Smooth muscle cell (in vitro differentiated cells): Measurements from ENCODE around the gene ADCY1. TPM values are rescaled to one million over a fixed set of nuclear protein-coding genes. Genes with fewer than 3 reads are reported as not detected.

Experiments used
- DNase-seq: peaks from one replicate; lab custom pipeline; 2025; ENCODE audit not compliant: unreplicated experiment; lab: John Stamatoyannopoulos, UW
- H2AFZ ChIP-seq: fragments of 200-600 bp; sonication (generic); 2 replicates; pipeline ENCODE4 v1.6.0; 2016; ENCODE audit warnings: antibody characterized with exemption, low read depth, mild to moderate bottlenecking
- H3F3A ChIP-seq: fragments of 200-600 bp; sonication (generic); 2 replicates; pipeline ENCODE4 v1.6.0; 2017; ENCODE audit warnings: antibody characterized with exemption, low read depth
- H3K27ac ChIP-seq: fragments of 200-600 bp; sonication (generic); 2 replicates; pipeline ENCODE4 v1.5.1; 2016; ENCODE audit warnings: low read depth, mild to moderate bottlenecking
- H3K27me3 ChIP-seq: fragments of 200-600 bp; sonication (generic); 2 replicates; pipeline ENCODE4 v1.6.1; 2016; ENCODE audit warnings: low read depth, mild to moderate bottlenecking
- H3K36me3 ChIP-seq: fragments of 200-600 bp; sonication (generic); 2 replicates; pipeline ENCODE4 v1.5.1; 2016; ENCODE audit warnings: low read depth
- H3K4me1 ChIP-seq: fragments of 200-600 bp; sonication (generic); 2 replicates; pipeline ENCODE4 v1.5.1; 2016; ENCODE audit warnings: low read depth
- H3K4me2 ChIP-seq: fragments of 200-600 bp; sonication (generic); 2 replicates; pipeline ENCODE4 v1.6.0; 2016; ENCODE audit warnings: mild to moderate bottlenecking
- H3K4me3 ChIP-seq: fragments of 200-600 bp; sonication (generic); 2 replicates; pipeline ENCODE4 v1.5.1; 2016; ENCODE audit warnings: mild to moderate bottlenecking
- H3K79me2 ChIP-seq: fragments of 200-600 bp; sonication (generic); 2 replicates; pipeline ENCODE4 v1.6.0; 2016; ENCODE audit warnings: low read depth, mild to moderate bottlenecking
- H3K9ac ChIP-seq: fragments of 200-600 bp; sonication (generic); 2 replicates; pipeline ENCODE4 v1.6.0; 2016; ENCODE audit warnings: low read depth
- H3K9me3 ChIP-seq: fragments of 200-600 bp; sonication (generic); replicated peaks from 2 replicates; pipeline ENCODE4 v1.5.1; 2016; ENCODE audit warnings: low read depth
- H4K20me1 ChIP-seq: fragments of 200-600 bp; sonication (generic); 2 replicates; pipeline ENCODE4 v1.6.0; 2016; ENCODE audit warnings: low read depth
- CTCF ChIP-seq: fragments of 200-600 bp; sonication (generic); IDR thresholded peaks from 2 replicates; pipeline ENCODE4 v1.5.1; 2017; ENCODE audit warnings: borderline replicate concordance, mild to moderate bottlenecking, antibody characterized with exemption; ENCODE audit not compliant: insufficient read depth, poor library complexity, severe bottlenecking
- WGBS: methylation state at CpG from one replicate; pipeline ENCODE4 v1.1.7; 2016; ENCODE audit warnings: low lambda C conversion rate; 5-methylcytosine and 5-hydroxymethylcytosine counted together
- polyA plus RNA-seq: library from polyadenylated mRNA; unstranded; fragments of >200 nt; fragmentation: Nextera tagmentation; extraction: Ambion mirVana; gene quantifications from 2 replicates; pipeline ENCODE4 v1.2.1, GENCODE V29; 2016
- total RNA-seq: library from RNA; depleted of rRNA; stranded (reverse); fragments of >200 nt; gene quantifications from 2 replicates; pipeline ENCODE4 v1.2.3, GENCODE V29; 2014

The ADCY1 gene
- total and polyA plus RNA-seq, 2 experiments from 2014 or later: 0.22 TPM; not detected in 1

GRCh38 chr7:45660201-45660900 lies 86.2 kb downstream of the ADCY1 start:
- no peak overlapping the region for H3K4me3 ChIP-seq
- H3K79me2 ChIP-seq: no peaks in the 10 kb centered on the region

GRCh38 chr7:45660901-45661211 lies 86.7 kb downstream of the ADCY1 start:
- no peak for TF ChIP-seq CTCF
- no peaks in the 10 kb centered on the region for H3K79me2 ChIP-seq
- H3K9me3 ChIP-seq: no peaks in the 10 kb centered on the region
- H3K27me3 ChIP-seq: no peaks in the 10 kb centered on the region
- 67% methylated on average over 1 of the region's 1 CpG for WGBS
- no peak overlapping the region for H3K9ac ChIP-seq
- no peaks in the 10 kb centered on the region for H3K4me1 ChIP-seq
- H3K27ac ChIP-seq: no peak overlapping the region
- DNase-seq: no peak
- no peaks in the 10 kb centered on the region for H3F3A ChIP-seq
- H4K20me1 ChIP-seq: no peaks in the 10 kb centered on the region
- no peaks in the 10 kb centered on the region for H3K36me3 ChIP-seq
- no peak overlapping the region for H3K4me3 ChIP-seq
- H2AFZ ChIP-seq: no peak overlapping the region
- H3K4me2 ChIP-seq: no peak overlapping the region

More at GRCh38 chr7:45660201-45660900, 86.2 kb downstream of the ADCY1 start:
- H3K27ac ChIP-seq: no peak overlapping the region
- no peak overlapping the region for H3K4me2 ChIP-seq
- no peaks in the 10 kb centered on the region for H3K4me1 ChIP-seq
- no peak overlapping the region for H2AFZ ChIP-seq
- no peaks in the 10 kb centered on the region for H3F3A ChIP-seq
- WGBS: 84% methylated on average over 6 of the region's 6 CpGs
- no peaks in the 10 kb centered on the region for H3K36me3 ChIP-seq
- H3K9ac ChIP-seq: no peak overlapping the region
- H3K9me3 ChIP-seq: no peaks in the 10 kb centered on the region
- no peak for DNase-seq
- no peaks in the 10 kb centered on the region for H4K20me1 ChIP-seq
- no peak for TF ChIP-seq CTCF
- H3K27me3 ChIP-seq: no peaks in the 10 kb centered on the region

GRCh38 chr7:45661302-45661995 lies 87.3 kb downstream of the ADCY1 start:
- no peaks in the 10 kb centered on the region for H3K4me1 ChIP-seq
- H3K79me2 ChIP-seq: no peaks in the 10 kb centered on the region
- H3K4me2 ChIP-seq: no peak overlapping the region
- no peak overlapping the region for H3K27ac ChIP-seq
- H3K27me3 ChIP-seq: no peaks in the 10 kb centered on the region
- no peak overlapping the region for H3K9ac ChIP-seq
- no peak overlapping the region for H2AFZ ChIP-seq
- 92% methylated on average over 16 of the region's 16 CpGs for WGBS
- no peaks in the 10 kb centered on the region for H3K9me3 ChIP-seq
- no peaks in the 10 kb centered on the region for H4K20me1 ChIP-seq
- no peak for DNase-seq
- no peaks in the 10 kb centered on the region for H3K36me3 ChIP-seq
- no peak for TF ChIP-seq CTCF
- H3F3A ChIP-seq: no peaks in the 10 kb centered on the region
- H3K4me3 ChIP-seq: no peak overlapping the region
